Stomach (tissue), 9 donors: ENCODE results near the gene RGS3. TPM values are rescaled to one million over a fixed set of nuclear protein-coding genes. Genes with fewer than 3 reads are reported as not detected.

ENCODE experiments used
- DNase-seq, 2 donors: peaks; one replicate each; pipeline versions ENCODE4 v3.0.0 to v3.0.0-alpha.2; 2013 to 2019
- H3K27ac ChIP-seq, 5 donors: fragments of 200-600 bp in 4 of 5; sonication (generic) in 4 of 5; one replicate each; pipeline ENCODE4 v1.5.1; 2013 to 2019; ENCODE audit warnings: mild to moderate bottlenecking in 1 of 5, moderate library complexity in 1 of 5
- H3K27me3 ChIP-seq, 3 donors: fragments of 200-600 bp; sonication (generic); one replicate each; pipeline ENCODE4 v1.5.1; 2017 to 2019; ENCODE audit warnings: mixed run types in 1 of 3
- H3K36me3 ChIP-seq, 4 donors: fragments of 200-600 bp; sonication (generic); 1 replicate in 3 of 4; 2 replicates in 1 of 4; pipeline ENCODE4 v1.5.1; 2016 to 2019
- H3K4me1 ChIP-seq, 4 donors: fragments of 200-600 bp; sonication (generic); one replicate each; pipeline ENCODE4 v1.5.1; 2016 to 2019
- H3K4me3 ChIP-seq, 4 donors: fragments of 200-600 bp; sonication (generic) in 3 of 4; one replicate each; pipeline ENCODE4 v1.5.1; 2016 to 2019; ENCODE audit warnings: mild to moderate bottlenecking in 1 of 4
- H3K9me3 ChIP-seq, 4 donors: fragments of 200-600 bp; sonication (generic); one replicate each; pipeline ENCODE4 v1.5.1; 2016 to 2019
- EP300 ChIP-seq: sonication (generic); formaldehyde crosslinking; IDR thresholded peaks from one replicate; pipeline ENCODE4 v1.6.1; 2017; ENCODE audit warnings: antibody characterized with exemption
- POLR2A ChIP-seq, 4 donors: fragments of 450-650 bp; IDR thresholded peaks; one replicate each; pipeline ENCODE4 v1.6.1; 2016; ENCODE audit warnings: antibody characterized with exemption in 4 of 4, control low read depth in 2 of 4, mild to moderate bottlenecking in 1 of 4, moderate library complexity in 1 of 4
- POLR2AphosphoS5 ChIP-seq, 3 donors: sonication (generic); formaldehyde crosslinking; IDR thresholded peaks; one replicate each; pipeline ENCODE4 v1.6.1; 2016; ENCODE audit warnings: antibody characterized with exemption in 3 of 3
- WGBS, 5 donors: extraction: QIAGEN DNeasy Blood & Tissue Kit in 3 of 5; methylation state at CpG; one replicate each; pipeline versions ENCODE4 v1.1.5 to v1.1.7; 2013 to 2018; 5-methylcytosine and 5-hydroxymethylcytosine counted together
- intact Hi-C: fragments of 100-400 bp; cut with DNase I; formaldehyde crosslinking; loops from one replicate; pipeline ENCODE4 v1.15.1; 2023; ENCODE audit warnings: low total_unique reads
- polyA plus RNA-seq, 3 donors: library from polyadenylated mRNA; stranded (reverse); fragments of 200-250 nt; gene quantifications; one replicate each; pipeline ENCODE4 v1.2.3, GENCODE V29; 2013
- total RNA-seq, 5 donors: library from RNA; depleted of rRNA; stranded (reverse); fragments of >200 nt; gene quantifications; one replicate each; pipeline versions ENCODE4 v1.1.0 to v1.2.3, GENCODE V29; 2014 to 2016
- TF ChIP-seq, protein P1 (sequence below), 7 experiments: fragments of 450-650 bp in 4 of 7; fragments of 200-600 bp in 3 of 7; sonication (generic) in 3 of 7; IDR thresholded peaks; one replicate each; pipeline ENCODE4 v1.5.1; 2016 to 2019; ENCODE audit warnings: antibody characterized with exemption in 7 of 7, control low read depth in 2 of 7, mild to moderate bottlenecking in 1 of 7
- donor health status: healthy with polysubstance abuse.
- donor health status: Bipolar disorder and iron deficiency.
- donor health status: healthy.

Gene RGS3
- total and polyA plus RNA-seq, 8 donors = 26.6 to 71.4 (median 35.7) TPM

DNA sequence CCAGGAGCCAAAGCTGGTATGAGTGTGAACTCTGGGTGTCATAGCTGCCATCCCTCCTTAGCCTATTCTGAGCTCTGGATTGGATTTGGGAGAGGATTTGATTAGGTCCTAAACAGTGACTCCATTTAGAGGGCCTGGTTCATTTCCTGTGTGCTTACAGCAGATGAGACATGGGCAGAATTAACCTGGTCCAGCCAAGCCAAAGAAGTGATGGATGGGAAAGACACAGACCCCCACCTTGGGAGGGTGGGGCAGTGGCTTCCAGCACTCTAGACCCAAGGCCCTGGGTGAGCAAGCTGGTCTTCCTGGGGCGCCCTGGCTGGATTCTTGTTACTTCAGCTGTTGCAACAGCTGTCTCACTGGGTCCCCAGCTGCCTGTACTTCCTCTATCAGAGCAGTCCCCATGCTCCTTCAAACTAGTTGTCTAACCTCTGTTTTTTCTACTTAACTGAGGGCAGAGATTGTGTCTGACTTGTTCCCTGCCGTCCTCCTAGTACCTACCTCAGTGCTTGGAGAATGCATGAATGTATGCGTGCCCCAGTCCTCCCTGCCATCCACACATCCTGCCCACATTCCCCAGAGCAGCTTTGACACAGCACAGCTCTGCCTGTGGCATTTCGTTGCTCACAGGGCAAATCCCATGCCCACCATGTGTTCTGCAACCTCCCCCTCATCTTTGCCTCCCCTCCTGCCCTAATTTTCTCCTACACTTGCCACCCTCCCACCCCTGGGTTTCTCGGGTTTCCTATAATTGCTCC lies 115.9 kb downstream of the RGS3 start:
- WGBS, 5 donors = 31 to 54% (median 47%) methylated on average over 5 of the region's 5 CpGs
- intact Hi-C loops = loop anchor here (10.0 kb wide), 1 partner anchor 115 kb away; the partner anchor contains the start of gene RGS3
- Histone ChIP-seq H3K4me1 (peaks cover 52 to 89% (median 61%) of the 10 kb centered on the region in 4 donors), H3K27me3 (no peaks in the 10 kb centered on the region), H3K4me3 (no peak overlapping the region), H3K27ac (peak overlapping the region; percentile 88 to 91 (median 91)), H3K9me3 (no peaks in the 10 kb centered on the region), H3K36me3 (peaks cover 10 to 16% (median 14%) of the 10 kb centered on the region in 4 donors)
- DNase-seq = peak in 1 of 2 donors; percentile 47
- TF ChIP-seq POLR2A (IDR thresholded peaks at IDR 0.05) (no peak), POLR2AphosphoS5 (IDR thresholded peaks at IDR 0.05) (no peak), EP300 (no peak)
- TF ChIP-seq, protein P1, sequence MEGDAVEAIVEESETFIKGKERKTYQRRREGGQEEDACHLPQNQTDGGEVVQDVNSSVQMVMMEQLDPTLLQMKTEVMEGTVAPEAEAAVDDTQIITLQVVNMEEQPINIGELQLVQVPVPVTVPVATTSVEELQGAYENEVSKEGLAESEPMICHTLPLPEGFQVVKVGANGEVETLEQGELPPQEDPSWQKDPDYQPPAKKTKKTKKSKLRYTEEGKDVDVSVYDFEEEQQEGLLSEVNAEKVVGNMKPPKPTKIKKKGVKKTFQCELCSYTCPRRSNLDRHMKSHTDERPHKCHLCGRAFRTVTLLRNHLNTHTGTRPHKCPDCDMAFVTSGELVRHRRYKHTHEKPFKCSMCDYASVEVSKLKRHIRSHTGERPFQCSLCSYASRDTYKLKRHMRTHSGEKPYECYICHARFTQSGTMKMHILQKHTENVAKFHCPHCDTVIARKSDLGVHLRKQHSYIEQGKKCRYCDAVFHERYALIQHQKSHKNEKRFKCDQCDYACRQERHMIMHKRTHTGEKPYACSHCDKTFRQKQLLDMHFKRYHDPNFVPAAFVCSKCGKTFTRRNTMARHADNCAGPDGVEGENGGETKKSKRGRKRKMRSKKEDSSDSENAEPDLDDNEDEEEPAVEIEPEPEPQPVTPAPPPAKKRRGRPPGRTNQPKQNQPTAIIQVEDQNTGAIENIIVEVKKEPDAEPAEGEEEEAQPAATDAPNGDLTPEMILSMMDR (IDR thresholded peaks at IDR 0.05) = no peak

DNA sequence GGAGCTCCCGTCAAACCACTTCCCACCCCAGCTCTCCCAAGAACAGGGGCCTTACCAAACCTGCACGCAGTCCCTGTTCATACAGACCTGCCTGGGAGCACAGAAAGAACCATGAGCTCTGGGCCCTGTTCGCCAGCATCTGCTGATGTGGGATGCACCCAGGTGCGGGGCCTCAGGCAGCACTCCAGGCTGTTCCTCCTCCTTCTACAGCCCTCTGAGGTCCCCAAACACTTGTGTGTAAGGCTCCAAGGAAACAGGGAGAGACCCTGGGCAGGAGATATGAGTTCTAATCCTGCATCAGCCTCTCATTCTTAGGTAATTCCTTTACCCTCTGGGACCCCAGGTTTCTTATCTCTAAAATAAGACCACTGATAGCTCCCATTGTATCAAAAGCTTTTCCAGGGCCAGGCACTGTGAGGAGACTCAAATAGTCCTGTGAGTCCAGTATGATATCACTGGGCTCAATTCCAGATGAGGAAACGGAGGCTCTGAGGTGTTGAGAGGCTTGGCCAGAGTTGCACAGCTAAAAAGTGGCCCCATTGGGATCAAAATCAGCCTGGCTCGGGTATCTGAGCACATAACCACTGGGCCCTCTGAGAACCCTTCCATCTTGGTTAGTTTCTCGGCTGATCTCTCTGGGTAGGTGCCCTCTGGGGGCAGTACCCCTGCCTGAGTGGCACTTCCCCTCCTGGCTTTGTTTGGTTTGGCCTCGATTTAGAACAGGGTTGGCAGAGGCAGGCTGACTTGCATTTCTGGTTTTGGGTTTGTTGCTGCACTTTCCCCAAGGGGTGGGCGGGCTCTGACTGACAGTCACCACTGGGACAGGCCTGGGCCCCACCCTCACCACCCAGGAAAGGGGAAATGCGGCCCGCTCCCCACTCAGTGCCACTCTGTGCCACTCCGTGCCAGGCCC lies 116.8 kb downstream of the RGS3 start:
- peak overlapping the region; percentile 88 to 91 (median 91) for H3K27ac ChIP-seq
- H3K9me3 ChIP-seq = no peaks in the 10 kb centered on the region
- peak overlapping the region in 3 of 4 donors; percentile 15 to 25 (median 16) for H3K4me3 ChIP-seq
- peak in 2 of 3 donors; percentile 68 to 84 for TF ChIP-seq POLR2AphosphoS5 (IDR thresholded peaks at IDR 0.05)
- no peak for TF ChIP-seq POLR2A (IDR thresholded peaks at IDR 0.05)
- TF ChIP-seq, protein P1 (IDR thresholded peaks at IDR 0.05) = peak in 1 of 7 experiments; percentile 2
- TF ChIP-seq EP300 = no peak
- WGBS, 5 donors = 15 to 36% (median 30%) methylated on average over 12 of the region's 12 CpGs
- peaks cover 52 to 89% (median 62%) of the 10 kb centered on the region in 4 donors for H3K4me1 ChIP-seq
- H3K36me3 ChIP-seq = peaks cover 13 to 25% (median 23%) of the 10 kb centered on the region in 4 donors
- H3K27me3 ChIP-seq = no peaks in the 10 kb centered on the region
- intact Hi-C loops = no loop called here
- peak; percentile 85 to 93 for DNase-seq

DNA sequence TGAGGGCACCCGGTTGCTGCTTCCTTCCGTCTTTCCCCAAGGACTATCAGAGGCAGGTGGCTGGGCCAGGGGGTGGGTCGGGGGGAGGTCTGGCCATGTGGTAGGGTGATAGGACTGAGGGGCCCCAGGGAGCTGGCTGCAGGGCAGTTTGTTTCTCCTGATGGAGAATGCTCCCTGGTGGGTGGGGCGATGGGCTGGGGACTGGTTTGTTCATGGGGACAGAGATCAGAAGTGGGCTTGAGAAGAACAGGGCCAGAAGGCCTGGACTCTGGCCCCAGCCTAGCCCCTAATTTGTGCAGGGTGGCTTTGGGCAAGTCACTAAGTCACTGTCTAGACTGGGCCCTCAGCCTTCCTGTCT lies 117.4 kb downstream of the RGS3 start:
- H3K27me3 ChIP-seq = no peaks in the 10 kb centered on the region
- H3K4me3 ChIP-seq = peak overlapping the region; percentile 15 to 31 (median 20)
- peak overlapping the region; percentile 88 to 91 (median 91) for H3K27ac ChIP-seq
- TF ChIP-seq, protein P1 (IDR thresholded peaks at IDR 0.05) = no peak
- no peak for TF ChIP-seq POLR2A (IDR thresholded peaks at IDR 0.05)
- intact Hi-C loops = no loop called here
- 11 to 43% (median 24%) methylated on average over 4 of the region's 4 CpGs for WGBS, 5 donors
- DNase-seq = no peak
- peaks cover 52 to 94% (median 62%) of the 10 kb centered on the region in 4 donors for H3K4me1 ChIP-seq
- no peaks in the 10 kb centered on the region for H3K9me3 ChIP-seq
- H3K36me3 ChIP-seq = peaks cover 16 to 31% (median 28%) of the 10 kb centered on the region in 4 donors
